NCI-H187 (cell line): Measurements from ENCODE around the gene APOBEC3G.

ENCODE experiments used
- DNase-seq, 2 experiments: peaks; one replicate each; lab custom pipeline; 2025; lab: John Stamatoyannopoulos, UW

APOBEC3G gene

GRCh38 chr22:39123751-39124581 lies 46.9 kb downstream of the APOBEC3G start:
- DNase-seq = no peak

GRCh38 chr22:39125622-39126021 lies 48.5 kb downstream of the APOBEC3G start:
- DNase-seq = peak in 1 of 2 experiments; percentile 15

- DNase-seq = no peak
Measured at GRCh38 chr22:39128508-39128907, 51.4 kb downstream of the APOBEC3G start.

GRCh38 chr22:39129081-39129480 lies 52.0 kb downstream of the APOBEC3G start:
- no peak for DNase-seq

GRCh38 chr22:39129746-39130145 lies 52.7 kb downstream of the APOBEC3G start:
- DNase-seq = no peak

DNA sequence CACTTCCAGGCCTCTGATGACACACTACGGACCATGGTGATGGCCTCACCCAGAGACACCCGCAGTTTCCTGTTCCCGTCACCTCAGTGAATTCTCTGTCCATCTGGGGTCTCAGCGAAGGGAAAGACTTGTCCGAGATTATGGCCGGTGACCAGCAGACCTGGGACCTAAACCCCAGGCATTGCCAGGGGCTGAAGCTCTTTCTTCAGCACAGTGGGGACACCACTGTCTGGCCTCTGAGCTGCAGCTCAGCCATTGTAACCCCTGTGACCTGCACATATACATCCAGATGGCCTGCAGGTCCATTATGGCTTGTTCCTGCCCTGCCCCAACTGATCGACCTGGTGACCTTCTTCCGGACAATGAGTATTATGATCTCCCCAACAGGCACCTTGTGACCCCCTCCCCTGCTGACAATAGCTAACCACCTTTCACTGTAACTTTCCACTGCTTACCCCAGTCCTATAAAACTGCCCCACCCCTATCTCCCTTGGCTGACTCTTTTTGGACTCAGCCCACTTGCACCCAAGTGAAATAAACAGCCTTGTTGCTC lies 53.2 kb downstream of the APOBEC3G start:
- DNase-seq = no peak

- no peak for DNase-seq
Measured at GRCh38 chr22:39130892-39131855, 54.1 kb downstream of the APOBEC3G start.

- DNase-seq = no peak
Measured at GRCh38 chr22:39132281-39132680, 55.2 kb downstream of the APOBEC3G start.

GRCh38 chr22:39132871-39133524 lies 55.9 kb downstream of the APOBEC3G start:
- DNase-seq = no peak

DNA sequence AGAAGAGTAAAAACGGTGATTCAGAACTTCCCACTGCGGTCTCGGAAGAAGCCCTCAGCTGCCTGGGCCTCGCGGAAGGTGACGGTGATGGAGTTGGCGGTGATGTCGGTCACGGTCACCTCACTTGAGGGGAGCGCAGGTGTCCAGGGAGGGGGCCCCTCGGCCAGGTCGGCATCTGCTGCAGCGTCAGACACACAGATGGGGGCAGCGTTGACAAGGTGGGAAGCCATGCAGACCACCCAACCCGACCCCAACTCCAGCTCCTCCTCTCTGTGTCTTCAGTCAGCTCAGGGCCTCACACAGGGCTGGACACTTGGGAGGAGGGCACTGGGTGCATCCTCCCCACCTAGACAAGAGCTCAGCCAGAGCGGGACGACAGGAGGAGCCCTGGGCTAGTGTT lies 56.8 kb downstream of the APOBEC3G start:
- no peak for DNase-seq

GRCh38 chr22:39134366-39135091 lies 57.5 kb downstream of the APOBEC3G start:
- no peak for DNase-seq

DNA sequence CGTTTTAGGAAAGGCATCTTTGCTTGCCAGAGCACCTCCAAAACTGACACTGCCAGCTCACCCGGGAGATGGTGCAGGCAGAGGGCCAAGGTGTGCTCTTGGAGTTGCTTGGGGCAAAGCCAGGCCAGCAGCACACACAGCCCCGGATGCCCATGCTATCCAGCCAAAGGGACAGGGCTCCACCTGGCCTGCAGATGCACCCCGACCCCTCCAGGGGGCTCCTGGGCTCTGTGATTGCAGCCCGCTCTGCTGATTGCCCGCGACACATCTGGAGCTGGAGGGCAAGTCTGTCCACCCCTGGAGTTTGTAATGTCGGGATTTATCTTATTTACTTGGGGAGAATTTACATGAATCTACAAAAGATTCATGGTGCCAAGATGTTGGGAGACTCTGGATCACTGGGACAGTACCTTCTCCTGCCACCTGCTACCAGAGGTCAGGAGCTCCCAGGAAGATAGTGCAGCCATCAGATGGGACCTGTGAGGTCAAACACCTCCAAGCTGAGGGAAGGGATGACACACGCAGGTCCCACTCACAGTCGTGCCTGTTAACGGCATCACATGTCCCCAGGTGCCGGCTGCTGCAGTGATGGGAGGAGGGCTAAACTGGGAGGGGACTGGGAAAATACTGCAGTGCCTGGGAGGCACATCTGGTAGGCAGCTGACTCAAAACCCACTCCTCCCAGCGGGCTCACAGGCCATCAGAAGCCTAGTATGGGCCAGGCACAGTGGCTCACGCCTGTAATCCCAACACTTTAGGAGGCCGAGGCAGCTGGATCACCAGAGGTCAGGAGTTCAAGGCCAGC lies 58.2 kb downstream of the APOBEC3G start:
- no peak for DNase-seq

DNA sequence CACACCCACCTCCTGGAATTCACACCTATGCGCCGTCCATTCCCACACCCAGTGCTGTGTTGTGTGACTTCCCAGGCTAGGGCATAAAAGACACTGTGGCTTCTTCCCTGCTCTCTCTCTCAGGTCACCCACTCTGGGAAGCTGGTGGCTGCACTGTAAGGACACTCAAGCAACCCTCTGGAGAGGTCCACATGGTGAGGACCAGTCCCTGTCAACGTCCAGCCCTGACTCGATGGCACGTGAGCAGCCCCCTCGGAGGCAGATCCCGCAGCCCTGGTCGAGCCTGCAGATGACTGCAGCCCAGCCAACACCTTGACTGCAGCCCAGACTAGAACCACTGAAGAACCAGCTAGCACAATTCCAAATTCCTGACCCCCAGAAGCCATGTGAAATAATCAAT lies 59.2 kb downstream of the APOBEC3G start:
- no peak for DNase-seq
